HG02571 (cell line): ENCODE results near the gene FGFR4.
"Not testable (repeated sequence)": the region's sequence is repeated elsewhere in the genome, so short reads cannot be mapped to it uniquely, and the experiment has no call there.

Source experiments
- ATAC-seq: cut with Tn5 transposase; IDR thresholded peaks from one replicate; pipeline ENCODE4 v1.9.1; 2021; ENCODE audit warnings: mild to moderate bottlenecking, moderate library complexity; ENCODE audit not compliant: unreplicated experiment

FGFR4 gene

DNA sequence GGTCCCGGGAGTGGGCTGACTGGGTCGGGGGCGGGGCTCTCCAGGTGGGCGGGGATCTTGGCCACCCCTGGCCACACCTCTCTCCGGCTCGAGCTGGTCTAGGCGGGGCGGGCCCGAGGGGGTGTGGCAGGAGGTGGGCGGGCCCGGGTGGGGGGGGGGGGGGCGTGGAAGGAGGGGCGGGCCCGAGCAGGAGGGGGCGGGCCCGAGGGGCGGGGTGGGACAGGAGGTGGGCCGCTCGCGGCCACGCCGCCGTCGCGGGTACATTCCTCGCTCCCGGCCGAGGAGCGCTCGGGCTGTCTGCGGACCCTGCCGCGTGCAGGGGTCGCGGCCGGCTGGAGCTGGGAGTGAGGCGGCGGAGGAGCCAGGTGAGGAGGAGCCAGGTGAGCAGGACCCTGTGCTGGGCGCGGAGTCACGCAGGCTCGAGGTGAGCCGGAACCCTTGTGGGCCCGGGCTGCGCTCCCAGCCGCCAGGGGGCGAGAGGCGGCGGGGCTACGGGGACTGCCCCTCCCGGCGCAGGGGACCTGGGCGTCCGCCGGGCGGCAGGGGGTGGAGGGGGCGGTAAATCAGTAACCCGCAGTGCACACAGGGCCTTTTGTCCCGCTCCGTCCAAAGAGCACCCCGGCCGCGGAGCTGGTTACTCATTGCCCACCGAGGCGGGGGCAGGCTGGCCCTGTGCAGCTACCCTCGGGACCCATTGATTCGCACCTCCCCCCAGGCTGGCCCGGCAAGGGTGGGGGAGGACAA, at the start of gene FGFR4:
TSS of gene FGFR4 (plus strand) at position 262 of the 744 bp plus-strand sequence. CDS start 2,688 bp downstream, outside the sequence.
- ATAC-seq, result no peak

DNA sequence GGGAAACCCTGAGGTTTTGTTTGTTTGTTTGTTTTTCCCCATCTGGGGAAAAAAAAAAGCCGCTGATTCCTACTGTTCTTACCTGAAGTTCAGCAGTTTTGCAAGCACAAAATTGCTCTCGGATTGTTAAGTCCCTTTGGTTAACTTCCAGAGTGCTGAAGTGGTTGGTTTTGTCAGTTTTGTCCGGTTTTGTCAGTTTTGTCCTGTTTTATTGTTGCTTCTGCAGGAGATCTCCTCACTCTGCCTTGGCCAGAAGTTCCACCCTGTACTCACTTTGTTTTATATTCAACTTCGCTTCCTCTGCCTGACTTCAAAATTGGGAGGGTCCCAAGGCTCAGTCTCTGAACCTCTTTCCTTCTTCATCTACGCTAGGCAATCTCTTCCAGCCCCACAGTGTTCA, 49.8 kb upstream of the FGFR4 start:
- no peak for ATAC-seq

DNA sequence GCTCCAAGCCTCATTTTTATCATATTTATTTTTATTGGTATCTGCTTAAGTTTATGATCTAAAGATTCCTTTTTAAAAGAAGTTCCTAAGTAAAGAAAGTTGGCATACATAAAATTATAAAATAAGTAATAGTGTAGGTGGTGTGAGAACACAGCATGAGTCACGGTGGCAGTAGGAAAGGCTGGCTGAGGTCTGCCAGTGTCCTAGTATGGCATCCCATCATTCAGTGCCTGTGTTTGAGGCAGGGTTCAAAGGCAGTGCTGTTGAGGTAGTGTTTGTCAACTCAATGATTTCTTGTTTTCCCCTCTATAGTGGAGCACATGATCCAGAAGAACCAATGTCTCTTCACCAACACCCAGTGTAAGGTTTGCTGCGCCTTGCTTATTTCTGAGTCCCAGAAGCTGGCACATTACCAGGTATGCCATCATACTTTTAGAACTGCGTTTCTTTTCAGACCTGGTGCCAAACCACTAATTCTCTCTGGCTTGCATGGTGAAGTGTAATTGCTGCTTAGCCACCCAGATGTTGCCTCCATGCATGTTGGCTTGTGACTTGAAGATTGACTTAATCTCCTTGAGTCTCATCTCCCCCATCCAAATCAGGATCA, 45.8 kb upstream of the FGFR4 start:
- ATAC-seq, result no peak

DNA sequence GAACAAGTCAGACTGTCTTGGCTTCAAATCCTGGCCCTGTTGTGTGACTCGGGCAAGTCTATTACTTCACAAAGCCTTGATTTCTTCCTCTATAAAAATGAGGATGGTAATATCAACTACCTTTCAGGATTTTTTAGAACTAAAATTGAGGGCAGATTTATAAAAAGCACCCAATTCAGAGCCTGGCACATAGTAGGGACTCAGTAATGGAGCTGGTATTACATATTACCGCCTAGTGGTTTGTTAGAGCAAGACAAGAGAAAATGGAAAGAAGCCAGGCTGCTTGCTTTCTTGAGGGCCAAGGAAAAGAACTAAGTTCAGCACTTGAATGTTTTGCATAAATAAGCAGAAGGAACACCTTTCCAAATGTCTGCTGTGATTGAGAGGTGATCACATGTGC, 44.8 kb upstream of the FGFR4 start:
- ATAC-seq, result no peak

DNA sequence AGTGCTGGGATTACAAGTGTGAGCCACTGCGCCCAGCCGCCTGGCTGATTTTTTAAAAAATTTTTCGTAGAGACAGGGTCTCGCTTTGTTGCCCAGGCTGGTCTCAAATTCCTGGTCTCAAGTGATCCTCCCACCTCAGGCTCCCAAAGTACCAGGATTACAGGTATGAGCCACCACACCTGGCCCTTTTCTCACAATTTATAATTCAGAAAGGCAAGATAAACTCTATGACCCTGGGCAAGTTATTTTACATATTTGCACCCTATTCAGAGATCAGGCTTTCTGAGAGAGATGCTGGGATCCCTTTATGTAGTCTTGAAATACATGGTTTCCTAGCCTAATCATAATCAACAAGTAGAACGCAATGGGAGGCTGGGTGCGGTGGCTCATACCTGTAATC, 43.6 kb upstream of the FGFR4 start:
- ATAC-seq, result no peak

DNA sequence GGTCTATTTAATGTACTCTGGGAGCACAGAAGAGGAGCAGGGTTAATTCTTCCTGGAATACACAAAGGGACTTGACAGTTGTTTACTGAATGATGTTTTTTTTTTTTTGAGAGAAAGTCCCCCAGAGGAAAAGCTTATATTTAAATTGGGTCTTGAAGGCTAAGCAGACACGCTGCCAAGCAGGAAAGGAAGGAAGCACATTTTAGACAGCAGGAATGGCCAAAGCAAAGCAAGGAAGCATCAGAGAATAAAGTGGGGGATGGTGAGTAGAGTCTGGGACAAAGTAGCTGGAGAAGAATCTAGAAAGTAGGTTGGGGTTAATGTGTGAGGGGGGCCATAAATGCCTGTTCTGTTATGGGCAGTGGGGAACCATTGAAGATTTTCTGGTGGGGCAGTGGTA, 42.8 kb upstream of the FGFR4 start:
- ATAC-seq, result no peak

DNA sequence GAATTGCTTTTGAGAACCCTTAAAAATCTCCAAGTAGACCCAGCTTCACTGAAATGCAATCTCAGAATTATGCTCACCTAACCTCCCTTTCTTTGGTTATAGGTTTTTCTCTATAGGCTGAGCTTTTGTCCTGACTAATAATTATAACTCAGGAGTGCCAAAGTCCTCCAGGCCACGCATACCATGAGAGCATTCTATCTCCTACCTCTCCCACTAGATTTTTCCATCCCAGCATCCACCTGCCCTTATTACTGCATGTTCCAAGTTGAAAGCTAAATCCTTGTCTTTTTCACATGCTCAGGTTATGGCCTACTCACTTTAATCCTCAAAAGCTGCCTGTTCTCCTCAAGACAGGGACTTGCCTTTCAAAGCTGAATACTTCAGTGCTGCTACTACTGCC, 42.1 kb upstream of the FGFR4 start:
- no peak for ATAC-seq

DNA sequence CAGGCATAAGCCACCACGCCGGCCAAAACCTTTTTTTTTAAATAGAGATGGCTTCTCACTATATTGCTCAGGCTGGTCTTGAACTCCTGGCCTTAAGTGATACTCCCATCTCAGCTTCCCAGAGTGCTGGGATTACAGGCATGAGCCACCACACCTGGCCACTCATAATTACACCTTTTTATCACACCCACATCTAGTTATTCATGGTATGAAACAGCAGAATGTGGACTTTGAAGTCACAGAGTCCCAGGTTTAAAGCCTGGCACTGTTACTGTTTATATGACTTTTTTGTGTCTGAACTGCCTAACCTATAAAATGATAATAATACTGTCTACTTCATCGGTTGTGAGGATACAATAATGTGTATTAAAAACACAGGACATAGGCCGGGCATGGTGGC, 41.1 kb upstream of the FGFR4 start:
- no peak for ATAC-seq

DNA sequence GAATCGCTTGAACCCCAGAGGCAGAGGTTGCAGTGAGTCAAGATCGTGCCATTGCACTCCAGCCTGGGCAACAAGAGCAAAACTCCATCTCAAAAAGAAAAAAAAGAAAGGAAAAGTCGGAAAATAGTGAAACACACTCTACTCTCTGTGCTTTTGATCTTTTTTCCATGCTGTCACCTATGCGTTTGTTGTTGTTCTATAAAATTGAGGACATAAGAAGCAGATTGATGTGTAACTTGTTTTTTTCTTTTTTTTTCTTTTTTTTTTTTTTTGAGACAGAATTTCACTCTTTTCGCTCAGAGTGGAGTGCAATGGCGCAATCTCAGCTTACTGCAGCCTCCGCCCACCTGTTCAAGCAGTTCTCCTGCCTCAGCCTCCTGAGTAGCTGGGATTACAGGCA, 38.2 kb upstream of the FGFR4 start:
- not testable (repeated sequence) for ATAC-seq

DNA sequence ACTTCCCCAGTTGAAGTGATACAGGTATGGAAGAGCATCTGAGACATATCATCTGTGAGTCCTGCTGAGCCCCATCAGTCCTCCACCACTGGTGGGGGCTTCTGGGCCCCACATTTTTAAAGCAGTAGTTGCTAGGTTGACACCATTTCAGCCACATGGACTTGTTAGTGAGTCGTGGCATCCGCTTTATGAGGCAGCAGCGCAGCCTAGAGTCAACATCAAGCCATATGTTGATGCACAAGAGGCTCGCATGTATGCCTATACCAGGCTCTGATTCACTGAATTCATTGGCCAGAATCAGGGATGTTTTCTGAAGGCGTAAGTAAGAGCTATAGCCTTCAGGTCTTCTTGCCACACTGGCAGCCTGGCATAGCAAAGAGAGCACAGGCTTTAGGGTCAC, 37.4 kb upstream of the FGFR4 start:
- no peak for ATAC-seq

DNA sequence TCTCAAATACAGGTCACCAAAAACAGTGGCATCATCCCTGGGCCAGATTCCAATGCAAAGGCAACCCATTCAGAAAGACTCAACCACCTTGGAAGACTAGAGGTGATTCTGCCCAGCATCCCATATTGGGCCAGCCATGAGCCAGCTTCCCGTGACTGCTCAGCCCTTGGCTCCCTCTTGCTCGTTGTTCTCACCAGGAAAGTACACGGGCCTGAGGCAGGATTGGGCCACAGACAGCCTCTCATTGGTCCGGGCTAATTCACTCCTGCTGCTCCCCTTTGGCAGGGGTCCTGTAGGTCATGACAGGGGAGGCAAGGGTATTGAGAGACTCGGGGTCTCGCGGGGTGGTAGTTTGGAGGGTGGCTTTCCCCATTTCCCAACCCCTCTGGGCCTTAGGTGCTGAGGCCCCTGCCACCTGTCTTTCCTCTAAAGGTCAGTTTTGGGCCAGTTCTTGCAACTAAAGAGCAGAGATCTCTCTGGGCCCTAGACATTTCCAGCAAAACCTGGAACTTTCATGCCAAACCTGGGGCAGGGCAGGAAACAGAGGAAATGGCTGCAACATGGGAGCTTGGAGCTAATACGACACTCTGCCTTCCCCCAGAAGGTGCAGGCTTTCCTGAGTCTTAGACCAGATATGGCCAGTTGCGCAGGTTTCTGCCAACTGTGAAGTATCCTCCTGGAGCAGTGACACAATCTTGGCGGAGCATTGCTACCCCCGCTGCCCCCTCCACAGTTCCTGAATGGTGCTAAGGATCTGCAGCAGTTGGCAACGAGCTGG, 22.0 kb upstream of the FGFR4 start:
- no peak for ATAC-seq

DNA sequence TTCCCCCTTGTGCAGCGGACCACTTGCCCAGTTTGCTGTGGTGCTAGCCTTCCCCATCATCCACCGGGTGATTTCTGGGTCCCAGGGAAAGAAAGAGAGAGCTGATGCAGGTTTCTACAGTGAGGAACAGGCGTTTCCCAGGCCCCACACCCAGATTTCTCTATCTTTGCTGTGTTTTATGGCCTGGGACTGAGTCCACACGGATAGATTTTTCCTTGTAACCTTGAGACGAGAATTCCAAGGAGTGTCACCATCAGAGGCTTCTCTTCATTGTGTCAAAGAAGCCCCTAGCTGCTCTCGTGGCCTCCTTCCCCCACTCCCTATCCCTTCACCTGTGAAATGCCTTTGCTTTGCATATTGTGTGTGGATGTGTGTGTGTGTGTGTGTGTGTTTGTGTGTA, 21.2 kb upstream of the FGFR4 start:
- ATAC-seq, result no peak

DNA sequence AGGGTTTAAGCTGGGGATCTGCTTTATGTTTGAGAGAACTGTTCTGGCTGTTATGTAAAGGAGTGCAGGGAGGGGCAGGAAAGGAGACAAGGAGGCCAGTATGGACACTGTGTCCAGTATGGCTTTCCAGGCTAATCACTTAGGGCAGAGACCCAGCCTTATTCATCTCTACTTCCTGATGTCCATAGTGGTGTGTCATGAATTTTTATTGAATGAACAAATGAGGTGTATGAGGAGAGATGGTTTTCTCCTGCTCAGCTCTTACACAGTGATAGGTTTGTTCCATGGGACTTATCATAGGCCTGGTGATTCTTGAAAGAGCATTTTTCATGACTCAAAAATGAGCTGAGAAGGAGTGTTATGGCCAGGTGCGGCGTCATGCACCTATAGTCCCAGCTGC, 20.5 kb upstream of the FGFR4 start:
- ATAC-seq, result no peak

DNA sequence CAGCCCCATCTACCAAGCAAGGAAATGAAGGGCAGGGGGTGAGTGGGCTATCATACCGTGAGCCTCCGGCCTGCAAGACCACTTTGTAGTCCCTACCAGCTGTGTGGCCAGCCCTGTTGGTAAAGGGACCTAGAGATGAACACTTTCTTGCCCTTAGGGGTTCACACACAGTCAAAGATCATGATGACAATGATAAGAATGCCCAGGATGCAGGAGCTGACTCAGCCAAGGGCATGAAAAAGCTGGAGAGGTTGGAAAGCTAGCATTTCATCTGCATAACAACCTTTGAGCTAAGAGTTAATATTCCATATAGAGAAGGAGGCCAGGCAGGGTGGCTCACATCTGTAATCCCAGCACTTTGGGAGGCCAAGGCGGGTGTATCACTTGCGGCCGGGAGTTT, 19.2 kb upstream of the FGFR4 start:
- ATAC-seq, result no peak

DNA sequence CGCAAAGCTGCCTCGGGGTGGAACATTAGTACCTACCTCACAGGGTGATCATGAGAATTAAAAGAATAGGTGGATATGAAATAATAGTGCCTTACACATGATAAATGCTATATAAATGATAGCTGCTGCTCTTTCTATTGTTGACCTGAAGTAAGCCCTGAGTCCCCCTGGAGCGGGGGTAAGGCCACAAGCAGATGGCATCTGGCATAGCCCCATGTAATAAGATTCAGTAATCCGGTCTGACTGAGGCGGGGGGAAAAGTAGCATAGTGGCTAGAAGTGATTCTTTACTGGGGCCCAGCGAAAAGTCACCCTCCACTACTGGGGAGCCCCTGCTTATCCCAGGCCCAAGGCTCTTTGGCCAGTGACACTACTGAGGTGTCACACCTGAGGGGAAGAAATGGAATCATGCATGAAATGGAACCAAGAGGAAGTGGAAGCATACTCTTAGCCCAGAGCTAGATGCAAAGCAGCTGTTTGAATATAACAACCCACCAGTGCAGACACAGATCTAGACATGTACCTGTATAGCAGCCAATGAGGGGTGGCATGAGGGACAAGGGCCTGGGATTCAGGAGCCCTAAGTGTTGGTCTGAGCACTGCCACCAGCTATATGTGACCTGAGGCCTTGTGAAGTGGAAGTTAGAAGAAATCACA, 16.1 kb upstream of the FGFR4 start:
- no peak for ATAC-seq

DNA sequence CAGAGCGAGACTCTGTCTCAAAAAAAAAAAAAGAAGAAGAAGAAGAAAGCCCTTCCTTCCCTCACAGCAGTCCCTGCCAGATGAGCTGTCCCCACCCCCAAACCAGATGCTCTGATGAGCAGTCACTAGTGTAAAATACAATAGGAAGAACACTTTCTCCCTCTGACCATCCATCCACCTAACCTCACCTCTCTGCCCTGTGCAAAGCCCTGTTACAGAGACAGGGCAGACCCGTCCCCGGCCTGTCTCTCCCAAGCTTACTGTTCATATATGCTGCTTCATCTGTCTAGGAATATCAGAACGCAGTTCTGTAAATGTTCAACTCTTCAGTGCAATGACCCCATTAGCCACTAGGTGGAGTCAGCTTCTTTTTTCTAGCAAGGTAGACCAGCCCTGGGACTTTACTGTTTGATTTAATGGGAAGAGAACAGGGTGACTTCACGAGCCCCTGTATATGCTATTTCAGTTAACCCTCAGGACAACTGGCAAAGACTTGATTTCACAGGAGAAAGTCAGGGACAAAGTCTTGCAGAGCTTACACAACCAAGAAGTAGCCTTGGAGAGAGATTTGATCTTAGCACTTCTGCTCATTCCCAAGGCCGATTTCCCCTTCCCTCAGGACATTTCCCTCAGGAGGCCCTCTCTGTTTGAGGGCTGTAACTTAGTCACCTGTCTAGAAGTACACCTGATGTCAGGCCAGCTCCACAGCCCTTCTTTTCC, 14.9 kb upstream of the FGFR4 start:
- no peak for ATAC-seq

DNA sequence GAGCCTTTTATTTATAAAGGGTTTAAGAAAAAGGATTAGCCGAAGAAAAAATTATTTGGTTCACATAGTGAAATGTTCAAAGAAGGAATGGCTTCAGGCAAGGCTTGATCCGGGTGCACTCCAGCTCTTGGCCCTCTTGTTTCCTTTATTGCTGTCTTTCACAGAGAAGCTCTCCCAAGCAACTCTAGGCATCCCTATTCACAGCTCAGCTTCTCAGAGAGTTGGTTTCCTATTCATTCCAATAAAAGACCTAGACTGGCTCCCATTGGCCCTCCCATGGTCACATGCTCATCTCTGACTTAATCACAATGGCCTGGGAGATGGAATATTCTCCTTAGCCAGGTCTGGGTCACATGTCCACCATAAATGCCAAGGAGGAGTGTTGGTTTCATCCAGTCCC, 9.4 kb upstream of the FGFR4 start:
- no peak for ATAC-seq

DNA sequence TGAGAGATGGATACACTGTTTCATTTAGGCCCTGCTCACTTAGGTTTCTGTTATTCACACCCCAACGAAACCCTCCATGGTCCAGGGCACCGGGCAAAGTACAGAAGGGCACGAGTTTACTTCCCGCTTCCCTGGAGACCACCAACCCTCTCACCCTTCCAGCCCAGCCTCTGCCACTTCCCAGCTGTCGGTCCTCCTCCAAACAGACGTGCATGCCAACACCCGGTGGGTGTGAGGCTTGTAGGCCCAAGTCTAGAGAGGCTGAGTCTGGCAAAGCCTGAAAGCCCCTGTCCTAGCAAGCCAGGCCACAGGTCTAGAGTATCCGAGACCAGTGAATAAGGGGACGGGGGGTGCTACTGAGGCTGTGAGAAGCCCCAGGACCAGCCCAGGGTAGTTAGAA, 7.1 kb upstream of the FGFR4 start:
- no peak for ATAC-seq

DNA sequence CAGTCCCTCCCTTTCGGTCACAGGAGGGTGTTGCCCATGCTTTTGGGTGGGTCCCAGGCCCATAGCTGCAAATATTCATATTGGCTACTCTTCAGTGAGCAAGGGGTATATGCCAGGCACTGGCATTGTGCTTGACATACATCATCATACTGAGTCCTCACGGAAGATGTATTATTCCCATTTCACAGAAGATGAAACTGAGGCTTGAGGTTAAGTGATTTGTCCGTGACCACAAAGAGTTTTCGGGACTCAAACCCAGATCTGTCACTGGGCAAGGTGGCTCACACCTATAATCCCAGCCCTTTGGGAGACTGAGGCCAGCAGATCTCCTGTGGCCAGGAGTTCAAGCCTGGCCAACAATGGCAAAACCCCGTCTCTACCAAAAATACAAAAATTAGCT, 6.5 kb upstream of the FGFR4 start:
- ATAC-seq, result no peak

DNA sequence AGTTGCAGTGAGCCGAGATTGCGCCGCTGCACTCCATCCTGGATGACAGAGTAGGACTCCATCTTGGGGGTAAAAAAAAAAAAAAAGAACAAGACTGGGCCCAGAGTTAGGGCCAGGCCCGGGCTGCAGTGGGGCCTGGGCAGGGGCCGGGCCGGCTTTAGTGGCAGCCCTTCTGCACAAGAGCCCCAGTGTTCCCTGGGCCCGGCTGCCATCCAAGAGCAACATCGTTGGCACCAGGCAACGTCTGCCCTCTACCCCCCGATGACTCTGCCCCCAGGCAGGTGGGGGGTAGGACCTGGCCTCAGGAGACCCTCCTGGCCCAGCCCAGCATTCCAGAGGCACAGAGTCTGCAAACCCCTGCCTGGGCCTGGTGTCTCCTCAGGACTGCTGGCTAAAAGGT, 4.9 kb upstream of the FGFR4 start:
- ATAC-seq, result no peak

DNA sequence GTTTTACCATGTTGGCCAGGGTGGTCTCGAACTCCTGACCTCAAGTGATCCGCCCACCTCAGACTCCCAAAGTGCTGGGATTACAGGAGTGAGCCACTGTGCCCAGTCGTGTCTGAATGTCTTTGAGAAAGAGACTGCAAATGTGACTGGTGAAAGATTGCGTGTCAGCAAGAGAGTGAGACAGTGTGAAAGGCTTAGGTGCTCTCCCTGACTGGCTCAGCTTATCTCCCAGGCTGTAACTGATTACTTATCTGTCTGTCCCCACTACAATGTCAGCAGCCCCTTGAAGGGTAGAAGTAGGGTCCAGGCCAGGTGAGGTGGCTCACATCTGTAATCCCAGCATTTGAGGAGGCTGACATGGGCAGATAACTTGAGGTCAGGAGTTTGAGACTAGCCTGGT, 3.4 kb upstream of the FGFR4 start:
- no peak for ATAC-seq
